ENCODE measurements around the gene EEFSEC.

DNA sequence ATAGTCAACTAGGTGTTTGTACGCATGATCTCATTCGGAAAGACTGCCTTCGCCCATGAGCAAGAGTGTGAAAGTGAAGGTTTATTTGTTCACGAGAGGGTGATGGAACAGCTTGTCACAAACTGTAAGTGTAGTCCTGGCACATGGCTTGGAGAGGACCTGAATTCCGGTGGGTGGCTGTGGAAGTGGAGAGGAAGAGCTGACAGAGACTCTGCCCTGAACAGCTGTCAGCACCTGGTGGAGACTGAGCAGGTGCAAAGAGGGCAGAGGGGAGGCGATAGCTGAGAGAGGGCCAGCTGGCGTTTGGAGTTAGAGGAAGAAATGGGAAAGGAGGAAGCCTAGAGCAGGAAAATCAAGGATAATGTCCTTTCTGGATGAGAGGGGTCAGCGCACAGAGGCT, 155.7 kb downstream of the EEFSEC start:
- TF ChIP-seq, protein P1, sequence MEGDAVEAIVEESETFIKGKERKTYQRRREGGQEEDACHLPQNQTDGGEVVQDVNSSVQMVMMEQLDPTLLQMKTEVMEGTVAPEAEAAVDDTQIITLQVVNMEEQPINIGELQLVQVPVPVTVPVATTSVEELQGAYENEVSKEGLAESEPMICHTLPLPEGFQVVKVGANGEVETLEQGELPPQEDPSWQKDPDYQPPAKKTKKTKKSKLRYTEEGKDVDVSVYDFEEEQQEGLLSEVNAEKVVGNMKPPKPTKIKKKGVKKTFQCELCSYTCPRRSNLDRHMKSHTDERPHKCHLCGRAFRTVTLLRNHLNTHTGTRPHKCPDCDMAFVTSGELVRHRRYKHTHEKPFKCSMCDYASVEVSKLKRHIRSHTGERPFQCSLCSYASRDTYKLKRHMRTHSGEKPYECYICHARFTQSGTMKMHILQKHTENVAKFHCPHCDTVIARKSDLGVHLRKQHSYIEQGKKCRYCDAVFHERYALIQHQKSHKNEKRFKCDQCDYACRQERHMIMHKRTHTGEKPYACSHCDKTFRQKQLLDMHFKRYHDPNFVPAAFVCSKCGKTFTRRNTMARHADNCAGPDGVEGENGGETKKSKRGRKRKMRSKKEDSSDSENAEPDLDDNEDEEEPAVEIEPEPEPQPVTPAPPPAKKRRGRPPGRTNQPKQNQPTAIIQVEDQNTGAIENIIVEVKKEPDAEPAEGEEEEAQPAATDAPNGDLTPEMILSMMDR (conservative IDR thresholded peaks at IDR 0.05): no peak
- no peak for TF ChIP-seq ZFX (IDR thresholded peaks at IDR 0.05)
